Motor neuron (in vitro differentiated cells): Measurements from ENCODE around the gene CNGA3. TPM values are rescaled to one million over a fixed set of nuclear protein-coding genes. Genes with fewer than 3 reads are reported as not detected.

ENCODE experiments used
- ATAC-seq, 8 experiments: fragments of 200-7000 bp; cut with Tn5 transposase; replicated peaks in 6 of 8; 2 replicates each; pipeline ENCODE4 v1.8.0; 2021; ENCODE audit warnings: mild to moderate bottlenecking in 8 of 8, moderate library complexity in 8 of 8
- H3K27ac ChIP-seq, 2 donors: fragments of 250-450 bp; sonication (Bioruptor Pico); 2 replicates each; pipeline ENCODE4 v1.9.0; 2021; ENCODE audit warnings: antibody characterized with exemption in 2 of 2, mild to moderate bottlenecking in 2 of 2, moderate library complexity in 1 of 2
- H3K4me1 ChIP-seq, 2 donors: fragments of 250-450 bp; sonication (Bioruptor Pico); replicated peaks in 1 of 2; 2 replicates each; pipeline ENCODE4 v1.6.1; 2021; ENCODE audit warnings: antibody characterized with exemption in 2 of 2, mild to moderate bottlenecking in 2 of 2, moderate library complexity in 1 of 2
- H3K4me3 ChIP-seq, 5 donors: fragments of 250-450 bp; sonication (Bioruptor Pico); 2 replicates each; pipeline ENCODE4 v1.9.0; 2021; ENCODE audit warnings: antibody characterized with exemption in 5 of 5, mild to moderate bottlenecking in 5 of 5, moderate library complexity in 4 of 5
- WGBS, 10 experiments: fragments of 450-650 bp; shearing (Covaris generic); methylation state at CpG; one replicate each; pipeline ENCODE4 v1.0.0; 2022; 5-methylcytosine and 5-hydroxymethylcytosine counted together
- in situ Hi-C, 9 experiments: fragments of 400-800 bp; cut with MboI; loops; one replicate each; pipeline ENCODE4 v1.15.0; 2021; ENCODE audit warnings: low sequenced_read_pairs in 9 of 9, low pct_unique_long_range_greater_than_20kb in 2 of 9; ENCODE audit not compliant: unreplicated experiment in 9 of 9
- total RNA-seq, 8 experiments: library from RNA; unstranded; fragments of 300-600 nt; gene quantifications; 2 replicates each; pipeline versions ENCODE4 v1.2.3 to v1.2.4, GENCODE V29; 2022

The CNGA3 gene
- total RNA-seq, 8 experiments from 2014 or later: 1.1 to 13.5 (median 3.1) TPM

DNA sequence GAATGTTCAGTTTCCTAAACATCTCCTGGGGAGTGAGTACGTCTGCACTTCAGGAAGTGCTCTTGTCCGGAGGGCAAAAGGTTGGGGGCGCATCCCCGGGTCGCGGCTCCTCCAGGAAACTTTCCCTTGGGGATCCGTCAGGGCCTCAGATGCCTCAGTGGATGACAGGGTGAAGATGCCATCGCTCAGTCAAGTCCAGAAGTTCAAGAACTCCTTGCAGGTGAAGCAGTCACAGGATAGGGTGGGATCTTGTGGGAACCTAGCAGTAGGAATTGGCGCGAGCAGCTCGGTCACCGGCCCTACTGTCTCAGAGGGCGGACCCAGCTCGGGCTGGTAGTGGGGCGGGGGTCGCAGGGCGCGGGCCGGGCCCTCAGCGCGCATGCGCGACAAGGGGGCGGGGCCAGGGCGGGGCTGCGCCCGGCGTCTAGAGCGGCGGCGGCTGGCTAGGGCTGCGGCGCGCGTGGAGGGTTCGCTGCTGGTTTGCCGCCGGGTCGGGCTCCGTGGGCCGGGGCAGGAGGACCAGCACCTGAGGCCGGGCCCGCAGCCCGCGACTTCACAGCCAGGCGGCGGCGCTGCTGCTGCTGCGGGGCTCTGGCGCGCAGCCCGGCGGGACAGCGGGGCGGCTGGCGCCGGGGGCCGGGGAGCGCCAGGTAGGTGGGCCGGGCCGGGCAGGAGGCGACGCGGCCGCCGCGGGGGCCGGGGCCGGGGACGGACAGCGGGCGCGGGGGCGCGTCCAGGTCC, 98.3 kb downstream of the CNGA3 start, which contains the start of gene INPP4A:
Gene INPP4A (plus strand): TSS at position 423 of the 741 bp plus-strand sequence. CDS start 75,191 bp downstream, outside the sequence.
- peak within 1 kb of the TSS; percentile 47 to 54 for H3K27ac ChIP-seq
- H3K4me1 ChIP-seq: peaks cover 10 to 17% of the 10 kb centered on the region in 2 donors
- H3K4me3 ChIP-seq: peak within 1 kb of the TSS; percentile 48 to 90 (median 70)
- 0 to 8% (median 0%) methylated on average over 1 to 2 of the region's 75 CpGs; no CpG with 5 or more reads in 5 of the 10 experiments for WGBS, 10 experiments
- in situ Hi-C loops: loop anchor here in 1 of 9 experiments (25.0 kb wide), 1 partner anchor 93 kb away; no protein-coding TSS in a partner anchor
- ATAC-seq: peak; percentile 42 to 98 (median 94)

DNA sequence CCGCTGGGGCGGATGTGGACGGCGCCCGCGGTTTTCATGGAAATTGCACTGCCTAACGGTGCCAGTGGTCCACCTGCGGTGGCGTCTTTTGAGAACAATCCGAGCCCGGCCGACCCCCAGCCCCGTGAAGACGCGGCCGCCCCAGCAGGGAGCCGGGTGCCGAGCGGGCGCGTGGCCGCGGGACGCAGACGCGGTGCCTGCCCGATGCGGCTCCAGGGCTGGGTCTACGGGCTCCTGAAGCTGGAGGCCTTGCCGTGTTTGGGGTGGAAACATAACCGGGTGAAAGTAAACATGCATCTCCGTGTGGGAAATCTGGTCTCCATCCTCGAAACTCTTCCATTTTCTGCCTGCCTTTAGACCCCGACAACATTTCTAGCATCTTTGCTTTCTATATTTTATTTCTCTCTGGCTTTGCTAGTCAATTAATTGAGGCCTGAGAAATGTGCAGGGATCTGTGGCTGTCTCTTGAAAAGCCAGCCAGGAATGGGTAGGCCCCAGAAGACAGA, 99.0 kb downstream of the CNGA3 start:
- H3K4me3 ChIP-seq: peak overlapping the region; percentile 48 to 90 (median 70)
- peak overlapping the region; percentile 47 to 54 for H3K27ac ChIP-seq
- peaks cover 10 to 17% of the 10 kb centered on the region in 2 donors for H3K4me1 ChIP-seq
- ATAC-seq: peak in 7 of 8 experiments; percentile 16 to 57 (median 52)
- in situ Hi-C loops: loop anchor here in 1 of 9 experiments (25.0 kb wide), 1 partner anchor 92 kb away; no protein-coding TSS in a partner anchor
- 0 to 3% (median 2%) methylated on average over 4 to 15 of the region's 34 CpGs; no CpG with 5 or more reads in 7 of the 10 experiments for WGBS, 10 experiments

DNA sequence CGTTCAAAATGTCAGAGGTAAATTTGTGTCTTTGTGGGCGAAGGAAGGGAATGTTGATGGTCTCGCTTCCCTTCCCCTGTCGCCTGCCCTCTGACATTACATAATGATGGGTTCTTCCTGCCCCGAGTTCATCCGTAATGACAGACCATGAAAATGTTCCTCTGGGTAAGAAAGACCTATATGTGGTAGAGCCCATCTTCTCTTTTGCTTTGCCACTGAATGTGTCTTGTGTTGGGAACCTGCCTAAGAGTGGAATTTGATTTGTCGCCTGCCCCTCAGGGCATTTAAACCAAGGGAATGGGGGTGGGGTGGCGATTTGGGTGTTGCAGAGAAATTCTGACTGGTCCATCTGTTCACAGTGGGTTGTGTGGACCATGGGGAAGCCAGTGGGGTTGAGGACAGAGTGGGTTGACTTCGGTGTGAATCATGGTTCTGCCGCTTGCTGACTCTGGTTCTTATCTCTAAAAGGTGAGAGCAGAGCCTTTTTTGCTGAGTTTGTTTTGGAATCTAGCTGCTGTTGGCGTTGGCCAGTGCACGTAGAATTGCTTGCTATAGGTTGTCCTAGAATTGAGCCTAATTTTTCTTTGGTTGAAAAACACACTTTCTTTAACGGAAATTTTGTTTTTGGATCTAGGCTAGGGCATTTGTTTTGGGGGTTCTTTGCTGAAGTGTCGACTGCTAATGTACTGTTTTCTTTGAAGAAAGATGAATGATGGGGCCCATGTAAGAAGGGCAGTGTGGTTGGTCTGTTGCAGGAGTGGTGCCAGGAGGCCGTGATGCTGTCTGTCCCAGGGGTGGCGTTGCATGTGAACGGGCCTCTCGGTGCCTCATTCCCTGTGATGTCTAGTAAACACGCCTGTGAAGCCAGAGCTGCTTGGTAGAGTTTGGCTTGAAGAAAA, 99.7 kb downstream of the CNGA3 start:
- ATAC-seq: peak in 2 of 8 experiments; percentile 2
- WGBS, 10 experiments: 11 to 89% (median 32%) methylated on average over 1 to 14 of the region's 19 CpGs; no CpG with 5 or more reads in 1 of the 10 experiments
- Histone ChIP-seq H3K27ac (peak overlapping the region; percentile 47 to 54), H3K4me1 (peaks cover 10 to 17% of the 10 kb centered on the region in 2 donors), H3K4me3 (peak overlapping the region; percentile 48 to 90 (median 70))
- in situ Hi-C loops: loop anchor here in 1 of 9 experiments (25.0 kb wide), 1 partner anchor 91 kb away; no protein-coding TSS in a partner anchor

DNA sequence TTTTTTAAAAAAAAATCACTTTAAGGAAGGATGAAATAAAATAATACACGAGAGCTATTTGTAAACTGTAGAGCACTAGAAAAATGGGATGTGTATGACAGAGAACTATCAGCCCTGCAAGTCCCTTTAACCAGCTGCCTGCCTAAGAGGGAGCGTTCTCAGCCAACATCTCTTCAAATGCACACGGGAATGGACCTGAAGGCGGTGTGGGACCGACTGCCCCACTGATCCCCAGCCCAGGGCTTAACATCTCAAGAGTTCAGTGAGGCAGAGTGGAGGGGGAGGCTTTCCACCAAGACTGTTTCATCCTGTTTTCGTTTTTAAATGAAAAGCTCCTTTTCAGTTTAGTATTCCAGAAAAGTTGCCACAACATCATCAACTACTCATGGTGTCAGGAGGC, 100.6 kb downstream of the CNGA3 start:
- 31 to 100% (median 80%) methylated on average over 1 to 6 of the region's 6 CpGs; no CpG with 5 or more reads in 2 of the 10 experiments for WGBS, 10 experiments
- in situ Hi-C loops: loop anchor here in 1 of 9 experiments (25.0 kb wide), 1 partner anchor 90 kb away; no protein-coding TSS in a partner anchor

More for the DNA sequence above, 100.6 kb downstream of the CNGA3 start:
- no peak for ATAC-seq
- Histone ChIP-seq H3K27ac (no peak overlapping the region), H3K4me3 (peak overlapping the region in 3 of 5 donors; percentile 48 to 80 (median 70)), H3K4me1 (peaks cover 10 to 23% of the 10 kb centered on the region in 2 donors)

Other genes with a start within 250 kb of the CNGA3 start
- gene INPP4A, start 98.4 kb downstream of the CNGA3 start, total RNA-seq: 100 to 1,000 TPM in 1 of 8 experiments, 10 to 100 TPM in 7; 24.2 to 111 (median 31.1) TPM